HUDEP-2 (cell line): Measurements from ENCODE around the gene NTMT1.

Experiments used
- DNase-seq, 76 experiments: peaks; one replicate each; lab custom pipeline; 2025; ENCODE audit not compliant: unreplicated experiment in 76 of 76; lab: John Stamatoyannopoulos, UW

The NTMT1 gene

DNA sequence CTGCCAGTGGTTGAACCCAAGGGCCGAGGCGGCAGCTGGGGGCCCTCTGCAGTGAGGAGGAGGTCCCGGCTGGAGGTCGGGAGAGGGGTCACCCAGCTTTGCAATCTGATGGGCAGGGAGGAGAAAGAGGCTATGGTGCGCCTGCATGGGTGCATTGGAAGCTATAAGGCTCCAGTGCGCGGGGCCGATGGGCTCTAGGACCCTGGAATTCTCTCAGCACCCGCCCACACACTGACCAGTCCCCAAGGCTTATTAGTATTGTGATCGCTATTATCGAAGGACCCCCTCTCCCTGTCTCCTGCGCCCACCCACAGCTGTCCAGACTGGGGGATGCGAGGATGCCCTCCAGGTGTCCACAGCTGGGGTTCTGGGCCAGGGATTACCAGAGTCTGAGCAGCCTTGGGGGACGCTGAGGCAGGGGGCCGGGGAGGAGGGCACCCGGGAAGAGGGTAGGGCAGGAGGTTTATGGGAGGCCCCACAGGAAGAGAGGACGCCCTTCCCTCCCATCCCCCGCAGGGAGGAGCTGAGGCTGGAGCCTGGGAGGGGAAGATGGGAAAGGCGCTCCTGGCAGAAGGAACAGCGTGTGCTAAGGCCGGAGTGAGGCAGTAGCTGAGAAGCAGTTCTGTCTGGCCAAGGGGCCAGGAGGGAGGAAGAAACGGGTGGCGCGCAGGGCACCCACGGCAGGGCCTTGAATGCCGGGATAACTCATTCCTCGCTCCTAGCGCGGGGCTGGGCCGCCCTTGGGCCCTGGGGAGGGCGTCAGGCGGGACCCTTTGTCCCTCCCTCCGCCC is 29.2 kb upstream of the NTMT1 start:
- no peak for DNase-seq

DNA sequence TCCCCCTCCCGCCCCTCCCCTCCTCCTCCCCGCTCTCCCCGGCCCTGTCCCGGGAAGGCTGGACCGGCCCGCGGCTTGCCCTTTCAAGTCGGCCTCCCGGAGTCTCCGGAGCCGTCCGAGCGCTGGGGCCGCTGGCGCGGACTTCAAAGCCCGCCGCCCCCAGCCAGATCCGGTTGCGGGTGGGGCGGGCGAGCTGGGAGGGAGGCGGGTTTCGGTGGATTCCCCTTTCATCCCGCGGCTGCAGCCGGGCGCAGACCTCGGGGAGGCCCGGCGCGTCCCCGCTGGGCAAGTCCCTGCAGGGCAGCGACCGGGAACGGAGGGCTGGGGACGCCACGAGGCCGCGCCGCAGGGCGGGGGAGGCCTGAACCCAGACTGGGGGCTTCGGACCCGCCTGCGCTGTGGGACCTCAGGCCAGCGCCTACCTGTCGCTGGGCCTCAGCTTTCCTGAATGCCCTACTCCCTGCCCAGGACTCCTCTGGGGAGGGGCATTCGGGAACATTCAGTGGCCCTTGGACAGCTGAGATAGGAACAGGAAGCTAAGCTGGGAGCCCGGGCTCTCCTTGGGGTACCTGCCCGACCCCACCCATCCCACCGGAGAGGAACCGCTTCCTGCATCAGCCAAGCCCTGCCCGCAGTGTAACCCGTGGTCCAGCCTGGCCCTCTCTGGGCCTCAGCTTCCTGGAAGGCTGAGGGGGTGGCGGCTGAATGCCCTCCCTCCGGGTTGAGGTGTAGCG is 28.4 kb upstream of the NTMT1 start:
- DNase-seq: no peak

DNA sequence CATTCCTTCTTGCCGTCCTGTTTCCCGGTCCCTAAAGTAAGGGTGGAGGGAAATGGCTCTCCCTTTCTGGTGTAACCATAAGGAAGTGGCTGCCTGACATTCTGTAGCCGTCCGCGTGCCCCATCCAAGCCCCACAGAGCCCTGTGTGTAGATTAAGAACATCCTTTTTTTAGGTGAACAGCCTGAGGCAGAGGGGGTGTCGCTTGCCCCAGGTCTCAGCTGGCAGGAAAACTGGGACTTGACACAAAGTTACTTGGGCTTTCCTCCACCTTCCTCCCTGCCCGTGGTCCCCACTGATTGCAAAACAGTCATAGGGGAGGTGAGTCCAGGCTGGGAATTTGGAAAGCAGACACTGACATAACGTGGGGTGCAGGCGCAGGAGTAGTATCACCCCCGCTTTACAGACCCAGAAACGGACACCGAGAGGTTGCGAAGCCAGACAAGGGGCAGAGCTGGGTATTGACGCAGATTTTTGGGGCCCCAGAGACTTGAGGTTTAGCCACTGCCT is 27.8 kb upstream of the NTMT1 start:
- DNase-seq: no peak

DNA sequence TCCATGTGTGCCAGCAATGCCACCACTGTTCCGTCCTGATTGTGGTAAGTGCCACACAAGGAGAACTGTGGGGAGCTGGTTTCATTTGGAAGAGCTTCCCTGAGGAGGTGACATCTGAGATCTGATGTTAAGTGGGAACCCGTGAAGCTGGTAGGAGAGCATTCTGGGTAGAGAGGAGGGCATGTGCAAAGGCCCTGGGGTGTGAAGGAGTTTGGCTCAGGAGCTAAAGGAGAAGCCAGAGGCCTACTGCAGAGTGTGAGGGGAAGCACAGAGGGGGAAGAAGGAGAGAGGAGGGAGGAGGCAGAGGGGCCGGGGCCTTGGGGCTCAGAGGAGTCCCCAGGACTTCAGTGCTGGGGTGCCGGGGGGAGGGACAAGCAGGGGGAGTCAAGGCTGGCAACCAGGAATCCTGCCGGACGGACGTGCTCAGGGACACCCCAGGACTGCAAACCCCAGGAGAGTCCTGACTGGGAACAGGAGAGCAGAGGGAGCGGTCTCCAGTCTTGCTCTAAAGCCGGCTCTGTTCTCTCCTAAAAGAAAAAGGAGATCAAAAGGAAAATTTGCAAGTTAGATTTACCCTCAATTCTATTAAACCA is 24.8 kb upstream of the NTMT1 start:
- DNase-seq: no peak

GRCh38 chr9:129602598-129603415 is 23.2 kb upstream of the NTMT1 start:
- no peak for DNase-seq

- DNase-seq: no peak
These were observed 21.8 kb upstream of the NTMT1 start for GRCh38 chr9:129604056-129604765.

DNA sequence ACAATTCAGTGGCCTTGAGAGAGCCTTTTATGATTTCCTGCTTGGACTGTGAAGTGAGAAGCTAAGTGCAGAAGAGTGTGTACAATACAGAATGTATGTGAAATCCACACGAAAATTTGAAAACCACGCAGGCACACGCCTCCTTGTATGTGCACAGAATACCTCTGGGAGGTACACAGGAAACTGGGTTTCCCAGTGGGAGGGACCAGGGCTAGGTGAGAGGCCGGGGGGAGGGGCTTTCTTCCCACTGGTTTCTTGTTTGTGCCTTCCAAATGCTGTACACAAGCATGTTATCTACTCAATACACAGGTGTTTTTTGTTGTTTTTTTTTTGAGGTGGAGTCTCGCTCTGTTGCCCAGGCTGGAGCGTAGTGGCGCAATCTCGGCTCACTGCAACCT is 21.2 kb upstream of the NTMT1 start:
- DNase-seq: no peak

DNA sequence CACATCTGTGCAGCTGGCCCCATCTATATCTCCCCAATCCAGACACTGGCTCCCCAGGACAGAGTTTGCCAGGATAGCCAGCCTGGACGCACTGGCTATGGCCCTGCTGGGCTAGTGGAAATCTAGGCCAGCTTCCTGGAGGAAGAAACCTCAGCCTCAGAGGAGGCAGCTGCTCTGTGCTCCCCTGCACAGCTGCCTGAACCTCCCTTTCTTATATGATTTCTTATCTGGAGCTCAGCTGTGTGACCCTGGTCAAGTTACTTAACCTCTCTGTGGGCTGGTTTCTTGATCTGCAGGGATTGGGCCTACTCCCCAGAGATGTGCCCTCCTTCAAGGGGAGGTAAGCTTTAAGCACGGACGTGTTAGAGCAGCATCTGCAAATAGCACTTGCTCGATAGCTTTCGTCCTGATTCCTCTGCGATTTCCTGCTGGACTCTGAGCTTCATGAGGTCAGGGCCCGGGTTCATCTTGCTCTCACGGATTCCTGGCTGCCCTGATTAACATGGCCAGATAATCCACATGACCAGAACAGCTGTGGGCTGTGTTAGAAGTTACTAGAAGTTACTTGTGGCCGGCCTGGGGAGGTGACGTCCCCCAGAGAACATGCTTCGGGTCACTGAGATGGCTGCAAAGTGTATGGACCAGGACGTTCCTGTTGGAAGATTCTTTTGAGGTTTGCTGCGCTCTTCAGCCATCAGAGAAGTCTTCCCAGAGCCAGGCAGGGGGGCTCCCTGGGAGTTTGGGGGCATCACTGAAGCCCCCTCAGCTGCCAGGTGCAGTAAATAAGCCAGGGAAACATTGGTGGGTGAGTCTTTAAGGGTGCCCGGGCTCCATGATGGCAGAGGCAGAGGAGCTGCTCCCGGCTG is 19.6 kb upstream of the NTMT1 start:
- no peak for DNase-seq

- DNase-seq: no peak
These were observed 19.0 kb upstream of the NTMT1 start for GRCh38 chr9:129607027-129607387.

DNA sequence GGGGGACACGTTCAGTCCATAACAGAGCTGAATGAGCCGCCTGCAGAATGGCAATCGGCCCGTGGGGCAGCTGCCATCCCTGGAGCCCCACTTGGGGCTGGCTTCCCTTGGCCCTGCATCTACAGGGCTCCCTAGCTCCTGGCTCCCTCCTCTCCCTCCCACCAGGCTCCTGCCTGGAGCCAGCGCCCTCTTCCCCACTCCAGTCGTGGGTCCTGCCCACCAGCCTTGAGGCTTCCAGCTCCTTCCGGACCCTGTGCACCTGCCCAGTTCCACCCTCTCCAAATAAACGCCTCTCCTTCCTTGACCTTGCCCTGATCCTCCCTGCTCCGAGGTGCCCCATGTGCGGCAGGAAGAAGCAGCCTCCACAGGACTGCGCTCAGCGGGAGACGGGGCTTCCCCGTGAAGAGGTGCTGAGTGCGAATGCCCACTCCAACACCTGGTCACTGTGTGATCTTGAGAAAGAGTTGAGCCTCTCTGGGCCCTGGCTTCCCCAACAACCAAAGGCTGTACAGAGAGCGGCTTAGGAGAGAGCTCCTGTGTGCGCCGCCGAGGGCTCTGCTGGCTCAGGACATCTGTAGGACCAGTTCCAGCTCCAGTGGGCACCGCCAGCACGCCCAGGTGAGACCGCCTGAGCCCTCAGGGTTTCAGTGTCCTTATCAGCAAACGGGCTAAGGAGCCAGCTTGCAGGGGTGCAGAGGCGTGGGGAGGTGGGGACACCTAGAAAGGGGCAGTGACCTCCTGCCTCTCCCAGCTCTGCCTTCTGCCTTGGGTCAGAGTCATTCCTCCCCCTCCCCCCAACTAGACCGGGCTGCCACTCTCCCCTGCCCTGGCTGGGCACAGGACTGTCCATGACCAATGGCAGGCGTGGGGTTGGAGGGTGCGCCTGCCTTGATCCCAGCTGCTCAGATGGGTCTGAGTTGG is 17.1 kb upstream of the NTMT1 start:
- no peak for DNase-seq

DNA sequence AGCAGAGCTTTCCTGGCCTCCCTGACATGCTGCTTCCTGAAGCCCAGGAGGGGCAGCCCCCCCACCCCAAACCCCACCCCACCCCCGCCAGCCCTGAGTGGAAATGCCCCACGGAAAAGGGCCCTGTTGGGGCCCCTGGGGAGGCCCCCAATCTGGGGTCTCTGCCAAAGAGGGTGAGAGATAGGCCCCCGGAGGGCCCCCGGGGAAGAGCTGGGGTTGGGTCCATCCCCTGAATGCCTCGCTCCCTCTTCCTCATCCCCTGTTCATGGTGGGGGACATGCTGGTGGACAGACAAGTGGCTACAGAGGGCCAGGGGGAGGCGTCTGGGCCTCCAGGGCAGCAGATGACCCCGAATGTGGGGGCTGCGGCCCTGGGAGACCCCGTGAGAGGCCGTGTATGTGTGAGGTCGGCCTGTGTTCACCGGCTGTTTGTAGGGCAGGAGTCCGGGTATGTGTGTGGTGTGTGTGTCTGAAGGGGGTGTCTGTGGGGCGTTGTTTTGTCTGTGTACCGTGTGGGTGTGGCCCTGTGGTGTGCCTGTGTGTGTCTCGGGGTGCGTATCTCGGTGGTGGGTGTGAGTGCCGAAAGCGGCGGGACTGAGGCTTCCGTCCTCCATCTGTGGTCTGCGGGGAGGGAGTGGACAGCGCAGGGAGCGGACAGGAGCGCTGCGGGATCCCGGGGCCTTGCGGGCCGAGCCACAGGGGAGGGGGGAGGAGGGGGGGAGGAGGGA is 16.3 kb upstream of the NTMT1 start:
- DNase-seq: peak in 1 of 76 experiments; percentile 3

DNA sequence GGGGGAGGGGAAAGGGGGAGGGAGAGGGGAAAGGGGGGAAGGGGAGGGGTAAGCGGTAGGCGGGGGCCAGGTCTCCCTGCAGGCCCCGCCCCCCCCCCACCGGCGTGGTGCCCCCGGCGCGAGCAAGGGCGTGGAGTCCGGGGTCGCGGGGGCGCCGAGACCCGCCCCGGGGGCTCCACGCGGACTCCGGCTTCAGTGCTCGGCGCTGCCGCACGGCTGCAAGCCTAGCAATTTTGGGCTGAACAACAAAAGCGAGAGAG is 15.8 kb upstream of the NTMT1 start:
- DNase-seq: no peak

GRCh38 chr9:129610473-129611306 is 15.3 kb upstream of the NTMT1 start:
- peak in 34 of 76 experiments; percentile 4 to 58 (median 22) for DNase-seq

DNA sequence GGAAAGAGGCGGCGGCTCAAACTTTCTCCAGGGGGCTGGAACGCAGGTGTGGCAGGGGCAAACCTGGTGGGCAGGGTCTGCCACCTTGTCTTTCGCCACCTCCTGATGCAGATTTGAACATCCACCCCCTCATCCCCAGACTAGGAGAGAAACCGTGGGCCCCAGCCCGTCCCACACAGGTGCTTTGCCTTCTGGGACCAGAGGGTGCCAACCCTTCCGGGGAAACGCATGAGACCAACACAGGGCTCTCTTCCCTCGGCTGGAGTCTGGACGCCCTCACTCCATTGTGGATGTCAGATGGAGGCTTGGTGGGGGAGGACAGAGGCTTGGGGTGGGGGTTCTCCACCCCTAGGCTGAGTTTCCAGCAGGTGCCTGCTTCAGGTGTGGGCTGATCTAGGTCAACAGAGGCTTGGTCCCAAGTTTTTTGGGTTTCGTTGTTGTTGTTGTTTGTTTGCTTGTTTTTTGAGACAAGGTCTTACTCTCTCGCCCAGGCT is 14.6 kb upstream of the NTMT1 start:
- no peak for DNase-seq

DNA sequence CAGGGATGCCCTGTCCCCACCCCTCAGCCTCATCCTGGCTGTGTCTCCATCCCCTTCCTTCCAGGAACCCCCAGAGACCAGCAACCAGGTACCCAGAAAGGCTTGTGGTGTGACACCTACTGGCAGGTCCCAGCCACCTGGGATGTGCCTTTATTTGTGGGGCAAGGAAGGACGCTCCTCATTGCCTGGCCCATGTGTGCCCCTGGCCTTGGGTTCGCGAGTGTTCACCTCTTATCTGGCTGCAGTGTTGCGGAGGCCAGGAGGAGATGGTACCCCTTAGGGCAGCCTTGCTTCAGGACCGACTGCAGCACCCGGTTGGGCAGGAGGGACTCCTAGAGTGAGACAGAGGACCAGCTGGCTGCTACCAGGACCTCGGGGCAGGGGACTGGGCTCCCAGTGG is 13.8 kb upstream of the NTMT1 start:
- DNase-seq: no peak

DNA sequence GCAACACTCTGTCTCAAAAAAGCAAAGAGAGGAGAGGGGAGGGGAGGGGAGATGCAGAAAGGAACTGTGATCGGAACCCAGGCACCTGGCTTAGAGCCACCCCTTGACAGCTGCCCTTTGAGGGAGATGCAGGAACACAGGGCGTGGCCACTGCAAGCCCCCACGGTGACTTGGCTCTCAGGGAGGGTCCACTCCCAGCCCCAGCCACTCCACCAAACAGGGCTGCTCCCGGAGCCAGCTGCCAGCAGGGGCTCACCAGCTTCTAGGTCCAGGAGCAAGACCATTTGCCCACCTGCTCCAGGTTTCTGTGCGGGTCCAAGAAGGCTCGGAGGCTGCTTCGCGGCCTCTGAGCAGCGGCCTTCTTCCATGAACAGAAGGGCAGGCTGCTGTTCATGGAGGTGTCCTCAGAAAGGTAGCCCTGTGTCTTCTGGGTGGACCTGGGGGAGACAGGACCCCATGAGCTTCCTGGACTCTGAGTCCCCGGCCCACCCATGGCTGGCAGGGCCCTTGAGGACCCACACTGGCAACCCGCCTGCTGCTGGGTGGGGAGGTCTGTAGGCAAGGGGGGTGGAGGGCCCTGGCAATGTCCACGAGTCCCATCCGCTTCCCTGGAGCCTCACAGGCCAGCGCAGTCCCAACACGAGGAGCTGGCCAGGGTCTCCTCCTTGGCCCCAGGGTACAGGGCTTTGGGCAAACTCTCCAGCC is 13.0 kb upstream of the NTMT1 start:
- no peak for DNase-seq
